Kidney glomerular epithelial cell (primary cell): ENCODE measurements around the gene HM13.
"Not testable (repeated sequence)": the region's sequence is repeated elsewhere in the genome, so short reads cannot be mapped to it uniquely, and the experiment has no call there.

Experiments used
- DNase-seq: peaks from one replicate; lab custom pipeline; 2025; lab: John Stamatoyannopoulos, UW

The HM13 gene

GRCh38 chr20:31612271-31612640 is 98.0 kb downstream of the HM13 start:
- not testable (repeated sequence) for DNase-seq

GRCh38 chr20:31615416-31615815 is 101.2 kb downstream of the HM13 start:
- DNase-seq = no peak

- DNase-seq = no peak
Measured at GRCh38 chr20:31617432-31618104, 103.3 kb downstream of the HM13 start.
